ENCODE measurements around the gene LRRC7.
A peak's percentile ranks its signal among the peaks of the same experiment; 100 is the strongest.

Gene LRRC7

DNA sequence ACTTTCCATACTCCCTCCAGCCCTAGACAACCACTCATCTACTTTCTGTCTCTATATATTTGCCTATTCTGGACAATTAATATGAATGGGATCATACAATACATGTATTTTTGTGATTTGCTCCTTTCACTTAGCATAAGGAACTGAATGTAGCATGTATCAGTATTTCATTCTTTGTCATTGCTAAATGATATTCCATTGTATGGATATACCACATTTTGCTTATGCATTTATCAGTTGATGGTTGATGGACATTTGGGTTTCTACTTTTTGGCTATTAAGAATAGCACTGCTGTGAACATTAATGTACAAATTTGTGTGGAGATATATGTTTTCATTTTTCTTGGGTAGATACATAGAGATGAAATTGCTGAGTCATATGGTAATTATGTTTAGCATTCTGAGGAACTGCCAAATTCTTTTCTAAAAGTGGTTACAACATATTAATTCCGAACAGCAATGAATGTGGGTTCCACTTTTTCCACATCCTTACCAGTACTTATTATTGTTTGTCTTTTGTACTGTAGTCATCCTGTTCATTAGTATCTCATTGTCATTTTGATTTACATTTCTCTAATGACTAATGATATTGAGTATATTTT is 516.7 kb downstream of the LRRC7 start:
- Histone ChIP-seq H3K9me2 (replicated peaks; ENCODE audit: low read depth, low read length) (no peaks in the 10 kb centered on the region), H3K4me3 (ENCODE audit: low read length, poor library complexity, severe bottlenecking) (no peak overlapping the region), H3K9me3 (ENCODE audit: insufficient read depth, low read depth, low read length) (peaks cover 8% of the 10 kb centered on the region), H3K4me1 (ENCODE audit: insufficient read depth, low read length, poor library complexity, severe bottlenecking) (peaks cover 9% of the 10 kb centered on the region), H2AFZ (ENCODE audit: low read length) (no peak overlapping the region), H4K20me1 (ENCODE audit: insufficient read depth, low read length, poor library complexity, severe bottlenecking) (no peaks in the 10 kb centered on the region), H3K27me3 (ENCODE audit: insufficient read depth, low read length, poor library complexity, severe bottlenecking) (no peaks in the 10 kb centered on the region), H3K9ac (ENCODE audit: low read depth, low read length, poor library complexity, severe bottlenecking) (no peak overlapping the region), H3F3A (ENCODE audit: low read depth) (0 out of 2 replicates have a peak, but pooled peaks cover 3% of the 10 kb centered on the region), H3K79me2 (ENCODE audit: insufficient read depth, low read length) (no peaks in the 10 kb centered on the region), H3K4me2 (ENCODE audit: low read depth, low read length, poor library complexity, severe bottlenecking) (no peak overlapping the region), H3K36me3 (ENCODE audit: insufficient read depth, low read length) (no peaks in the 10 kb centered on the region)
- no peak for TF ChIP-seq EZH2phosphoT487 (IDR thresholded peaks at IDR 0.05; ENCODE audit: borderline replicate concordance)
- TF ChIP-seq, protein P1, sequence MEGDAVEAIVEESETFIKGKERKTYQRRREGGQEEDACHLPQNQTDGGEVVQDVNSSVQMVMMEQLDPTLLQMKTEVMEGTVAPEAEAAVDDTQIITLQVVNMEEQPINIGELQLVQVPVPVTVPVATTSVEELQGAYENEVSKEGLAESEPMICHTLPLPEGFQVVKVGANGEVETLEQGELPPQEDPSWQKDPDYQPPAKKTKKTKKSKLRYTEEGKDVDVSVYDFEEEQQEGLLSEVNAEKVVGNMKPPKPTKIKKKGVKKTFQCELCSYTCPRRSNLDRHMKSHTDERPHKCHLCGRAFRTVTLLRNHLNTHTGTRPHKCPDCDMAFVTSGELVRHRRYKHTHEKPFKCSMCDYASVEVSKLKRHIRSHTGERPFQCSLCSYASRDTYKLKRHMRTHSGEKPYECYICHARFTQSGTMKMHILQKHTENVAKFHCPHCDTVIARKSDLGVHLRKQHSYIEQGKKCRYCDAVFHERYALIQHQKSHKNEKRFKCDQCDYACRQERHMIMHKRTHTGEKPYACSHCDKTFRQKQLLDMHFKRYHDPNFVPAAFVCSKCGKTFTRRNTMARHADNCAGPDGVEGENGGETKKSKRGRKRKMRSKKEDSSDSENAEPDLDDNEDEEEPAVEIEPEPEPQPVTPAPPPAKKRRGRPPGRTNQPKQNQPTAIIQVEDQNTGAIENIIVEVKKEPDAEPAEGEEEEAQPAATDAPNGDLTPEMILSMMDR (conservative IDR thresholded peaks at IDR 0.05; ENCODE audit: low read length), result no peak

DNA sequence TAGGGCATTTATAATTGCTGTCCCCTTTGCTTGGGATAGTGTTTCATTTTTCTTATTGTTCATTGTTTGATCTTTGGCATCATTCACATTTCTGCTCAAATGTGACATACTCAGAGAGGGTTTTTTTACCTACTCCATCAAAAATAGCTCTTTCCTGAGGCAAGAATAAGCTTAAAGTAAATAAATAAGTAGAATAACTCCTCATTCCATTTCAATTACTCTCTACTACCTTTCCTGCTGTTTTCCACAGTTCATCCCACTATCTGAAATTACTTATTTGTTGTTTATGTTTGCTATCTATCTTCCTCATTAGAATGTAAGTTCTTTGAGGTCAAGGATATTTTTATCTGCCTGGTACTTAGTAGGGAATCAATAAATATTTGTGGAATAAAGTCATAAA is 517.8 kb downstream of the LRRC7 start:
- H3K36me3 ChIP-seq (ENCODE audit: insufficient read depth, low read length), result no peaks in the 10 kb centered on the region
- H3K27me3 ChIP-seq (ENCODE audit: insufficient read depth, low read length, poor library complexity, severe bottlenecking), result no peaks in the 10 kb centered on the region
- H3F3A ChIP-seq (ENCODE audit: low read depth), result 0 out of 2 replicates have a peak, but pooled peaks cover 3% of the 10 kb centered on the region
- H3K79me2 ChIP-seq (ENCODE audit: insufficient read depth, low read length), result no peaks in the 10 kb centered on the region
- H3K4me2 ChIP-seq (ENCODE audit: low read depth, low read length, poor library complexity, severe bottlenecking), result no peak overlapping the region
- H3K9me2 ChIP-seq (replicated peaks; ENCODE audit: low read depth, low read length), result no peaks in the 10 kb centered on the region
- no peaks in the 10 kb centered on the region for H4K20me1 ChIP-seq (ENCODE audit: insufficient read depth, low read length, poor library complexity, severe bottlenecking)
- H3K4me1 ChIP-seq (ENCODE audit: insufficient read depth, low read length, poor library complexity, severe bottlenecking), result peaks cover 16% of the 10 kb centered on the region
- H3K4me3 ChIP-seq (ENCODE audit: low read length, poor library complexity, severe bottlenecking), result no peak overlapping the region
- H3K9ac ChIP-seq (ENCODE audit: low read depth, low read length, poor library complexity, severe bottlenecking), result no peak overlapping the region
- no peak overlapping the region for H2AFZ ChIP-seq (ENCODE audit: low read length)
- peaks cover 8% of the 10 kb centered on the region for H3K9me3 ChIP-seq (ENCODE audit: insufficient read depth, low read depth, low read length)
- TF ChIP-seq, protein P1 (conservative IDR thresholded peaks at IDR 0.05; ENCODE audit: low read length), result no peak
- no peak for TF ChIP-seq EZH2phosphoT487 (IDR thresholded peaks at IDR 0.05; ENCODE audit: borderline replicate concordance)

DNA sequence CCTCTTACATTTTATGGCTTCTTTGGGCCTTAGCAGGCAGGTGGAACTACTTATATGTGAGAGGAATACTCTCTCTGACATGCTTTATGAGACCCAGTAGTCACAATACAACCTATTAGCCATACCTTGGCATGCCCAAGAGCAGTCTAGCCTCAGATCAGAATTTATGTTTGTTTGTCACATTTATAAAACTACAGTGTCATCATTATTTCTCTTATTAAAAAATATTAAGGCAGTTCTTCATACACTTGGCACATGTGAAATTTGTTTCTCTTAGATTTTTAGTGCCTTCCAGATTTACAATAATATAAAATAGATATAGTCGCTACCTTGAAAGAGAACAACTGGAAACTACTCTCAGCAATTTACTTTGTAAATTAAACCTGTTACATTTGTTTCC is 519.2 kb downstream of the LRRC7 start:
- peaks cover 16% of the 10 kb centered on the region for H3K4me1 ChIP-seq (ENCODE audit: insufficient read depth, low read length, poor library complexity, severe bottlenecking)
- H3K9ac ChIP-seq (ENCODE audit: low read depth, low read length, poor library complexity, severe bottlenecking), result no peak overlapping the region

More for the DNA sequence above, 519.2 kb downstream of the LRRC7 start:
- H3K4me2 ChIP-seq (ENCODE audit: low read depth, low read length, poor library complexity, severe bottlenecking), result no peak overlapping the region
- no peaks in the 10 kb centered on the region for H3K79me2 ChIP-seq (ENCODE audit: insufficient read depth, low read length)
- H2AFZ ChIP-seq (ENCODE audit: low read length), result peak overlapping the region; percentile 63; the same call in 1 of the 2 replicates
- no peaks in the 10 kb centered on the region for H3K36me3 ChIP-seq (ENCODE audit: insufficient read depth, low read length)
- H3K4me3 ChIP-seq (ENCODE audit: low read length, poor library complexity, severe bottlenecking), result no peak overlapping the region
- H3F3A ChIP-seq (ENCODE audit: low read depth), result 0 out of 2 replicates have a peak, but pooled peaks cover under 1% of the 10 kb centered on the region
- no peaks in the 10 kb centered on the region for H4K20me1 ChIP-seq (ENCODE audit: insufficient read depth, low read length, poor library complexity, severe bottlenecking)
- TF ChIP-seq, protein P1 (conservative IDR thresholded peaks at IDR 0.05; ENCODE audit: low read length), result no peak
- TF ChIP-seq EZH2phosphoT487 (IDR thresholded peaks at IDR 0.05; ENCODE audit: borderline replicate concordance), result no peak
- no peaks in the 10 kb centered on the region for H3K9me2 ChIP-seq (replicated peaks; ENCODE audit: low read depth, low read length)
- no peaks in the 10 kb centered on the region for H3K27me3 ChIP-seq (ENCODE audit: insufficient read depth, low read length, poor library complexity, severe bottlenecking)
- peaks cover 8% of the 10 kb centered on the region for H3K9me3 ChIP-seq (ENCODE audit: insufficient read depth, low read depth, low read length)
